Measurements from ENCODE around the gene FN3K.
"Not testable (repeated sequence)": the region's sequence is repeated elsewhere in the genome, so short reads cannot be mapped to it uniquely, and the experiment has no call there.

The FN3K gene

DNA sequence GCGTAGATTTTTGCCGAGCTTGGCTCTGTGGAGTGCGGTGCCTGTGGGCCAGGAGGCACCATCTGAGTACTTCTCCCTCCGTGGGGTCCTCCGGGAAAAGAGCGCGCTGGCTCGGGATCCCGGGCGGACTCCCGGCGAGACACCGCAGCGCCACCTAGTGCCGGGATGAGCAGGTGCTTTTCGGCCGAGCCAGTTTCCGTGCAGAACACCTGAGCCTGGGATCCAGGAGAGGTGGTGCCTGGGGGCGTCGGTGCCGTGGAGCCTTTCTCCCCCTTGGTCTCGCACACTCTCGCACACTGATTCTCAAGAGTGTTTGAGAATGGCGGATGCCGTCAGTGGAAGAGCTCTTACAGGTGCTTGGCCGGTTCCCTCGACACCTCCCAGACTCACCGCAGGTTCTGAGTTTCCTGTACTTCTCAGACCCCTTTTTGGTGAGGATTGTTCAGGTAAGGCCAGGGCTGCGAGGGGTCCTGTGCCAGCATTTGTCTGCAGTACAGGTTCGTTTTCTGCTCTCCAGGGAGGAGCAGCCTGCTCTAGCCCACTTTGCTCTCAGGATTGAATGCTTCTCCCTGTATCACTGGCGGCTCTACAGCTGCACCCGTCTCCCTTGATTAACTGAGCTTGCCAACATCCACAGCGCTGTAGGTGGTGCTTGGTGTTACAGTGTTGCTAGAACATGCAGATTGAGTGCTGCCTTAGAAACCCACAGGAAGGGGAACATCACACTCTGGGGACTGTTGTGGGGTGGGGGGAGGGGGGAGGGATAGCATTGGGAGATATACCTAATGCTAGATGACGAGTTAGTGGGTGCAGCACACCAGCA lies 39.8 kb downstream of the FN3K start:
- DNase-seq, result peak; percentile 58 to 68

DNA sequence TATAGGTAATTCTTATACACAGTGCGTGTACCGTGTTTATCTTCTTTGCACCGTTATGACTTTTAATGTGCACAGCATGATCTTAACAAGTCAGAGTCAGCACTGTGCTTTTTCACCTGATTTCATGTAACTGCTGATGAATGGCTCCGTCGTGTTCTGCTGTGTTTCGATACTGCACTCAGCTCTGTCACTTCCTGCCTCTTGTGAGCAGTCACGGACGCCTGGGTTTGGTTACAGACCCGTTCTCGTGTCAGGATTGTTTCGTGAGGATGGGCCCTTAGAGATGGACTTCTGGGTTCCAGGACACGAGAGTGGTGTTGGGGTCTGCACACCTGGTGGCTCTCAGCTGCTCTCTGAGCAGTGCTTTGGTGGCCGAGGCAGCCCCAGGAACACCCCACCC lies 41.0 kb downstream of the FN3K start:
- DNase-seq, result no peak

DNA sequence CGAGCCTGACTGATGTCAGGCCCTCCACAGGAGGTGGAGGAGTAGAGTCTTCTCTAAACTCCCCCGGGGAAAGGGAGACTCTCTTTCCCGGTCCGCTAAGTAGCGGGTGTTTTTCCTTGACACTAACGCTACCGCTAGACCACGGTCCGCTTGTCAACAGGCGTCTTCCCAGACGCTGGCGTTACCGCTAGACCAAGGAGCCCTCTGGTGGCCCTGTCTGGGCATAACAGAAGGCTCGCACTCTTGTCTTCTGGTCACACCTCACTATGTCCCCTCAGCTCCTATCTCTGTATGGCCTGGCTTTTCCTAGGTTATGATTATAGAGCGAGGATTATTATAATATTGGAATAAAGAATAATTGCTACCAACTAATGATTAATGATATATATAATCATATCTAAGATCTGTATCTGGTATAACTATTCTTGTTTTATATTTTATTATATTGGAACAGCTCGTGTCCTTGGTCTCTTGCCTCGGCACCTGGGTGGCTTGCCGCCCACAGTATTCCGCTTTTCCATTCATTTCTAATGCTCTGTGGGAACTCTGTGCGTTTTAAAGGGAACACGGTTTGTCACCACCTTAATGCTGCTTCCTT lies 42.5 kb downstream of the FN3K start:
- not testable (repeated sequence) for DNase-seq

DNA sequence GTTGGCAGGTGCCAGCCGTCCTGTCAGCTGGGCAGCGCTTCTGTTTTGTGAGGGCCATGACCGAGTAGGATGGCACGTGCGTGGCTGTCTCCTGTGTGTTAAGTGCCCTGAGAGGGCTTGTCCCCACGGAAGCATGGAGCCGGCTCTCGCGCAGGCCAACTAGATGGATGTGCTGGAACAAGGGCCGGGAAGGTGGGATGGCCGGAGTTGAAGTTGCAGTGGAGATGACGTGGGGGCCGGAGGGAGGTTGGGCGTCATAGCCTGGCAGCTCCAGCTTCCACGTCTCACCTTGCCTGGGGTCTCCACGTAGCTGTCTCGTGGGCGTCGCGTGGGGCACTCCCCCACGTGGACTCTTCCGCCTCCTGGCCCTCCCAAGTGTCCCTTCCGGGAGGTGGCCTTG lies 44.1 kb downstream of the FN3K start:
- DNase-seq, result no peak

DNA sequence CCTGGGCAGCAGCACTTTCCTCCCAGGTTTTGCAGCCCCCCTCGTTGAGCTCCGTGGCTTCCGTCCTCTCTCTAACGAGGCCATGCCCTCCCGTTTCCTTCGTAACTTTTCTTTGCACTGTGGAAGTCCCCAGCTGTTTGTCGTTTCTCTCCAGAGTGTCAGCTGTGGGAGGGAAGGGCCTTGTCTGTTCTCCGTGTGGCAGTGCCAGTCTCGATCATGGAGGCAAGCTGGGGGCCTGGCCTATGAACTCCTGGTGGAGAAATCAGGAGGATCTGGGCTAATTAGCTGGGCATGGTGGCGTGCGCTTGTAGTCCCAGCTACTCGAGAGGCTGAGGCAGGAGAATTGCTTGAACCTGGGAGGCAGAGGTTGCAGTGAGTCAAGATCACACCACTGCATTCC lies 44.8 kb downstream of the FN3K start:
- no peak for DNase-seq

DNA sequence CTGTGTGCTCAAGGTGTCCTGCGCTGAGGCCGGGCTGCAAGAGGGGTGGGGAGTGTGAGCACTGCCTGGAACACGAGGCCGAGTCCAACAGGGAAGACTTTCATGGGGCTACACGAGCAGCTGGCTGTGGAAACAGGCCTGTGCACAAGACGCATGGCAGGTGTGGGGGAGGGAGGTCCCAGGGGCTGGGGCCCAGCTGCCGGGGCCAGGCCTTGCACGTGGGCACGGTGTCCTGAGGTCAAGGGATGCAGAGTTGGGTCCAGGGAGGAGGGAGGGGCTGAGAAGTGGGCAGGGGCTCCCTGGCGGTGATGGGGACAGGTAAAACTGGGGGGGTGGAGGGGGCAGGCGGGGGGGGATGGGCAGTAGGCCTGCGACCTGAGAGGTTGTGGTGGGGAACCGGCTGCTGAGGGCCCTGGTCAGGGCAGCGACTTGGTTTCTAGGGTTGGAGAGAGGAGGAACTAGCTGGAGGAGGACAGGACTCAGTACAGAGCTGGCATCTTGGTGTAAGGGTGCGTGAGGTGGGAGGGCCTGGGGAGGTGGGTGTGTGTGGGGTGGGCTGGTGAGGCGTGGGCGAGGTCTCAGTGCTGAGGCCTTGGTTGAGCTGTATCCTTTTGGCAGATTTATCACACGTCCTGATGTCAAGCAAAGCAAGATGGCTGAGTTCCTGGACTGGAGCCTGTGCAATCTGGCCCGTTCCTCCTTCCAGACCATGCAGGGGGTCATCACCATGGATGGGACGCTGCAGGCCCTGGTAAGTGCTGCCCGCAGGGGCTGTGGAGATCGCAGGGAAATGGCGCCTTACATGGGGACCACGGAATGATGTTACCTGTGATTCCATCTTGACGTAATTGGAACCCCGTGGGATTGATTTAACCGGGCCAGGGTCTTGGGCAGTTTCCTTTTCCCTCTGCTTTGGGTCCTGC lies 45.8 kb downstream of the FN3K start:
- no peak for DNase-seq

DNA sequence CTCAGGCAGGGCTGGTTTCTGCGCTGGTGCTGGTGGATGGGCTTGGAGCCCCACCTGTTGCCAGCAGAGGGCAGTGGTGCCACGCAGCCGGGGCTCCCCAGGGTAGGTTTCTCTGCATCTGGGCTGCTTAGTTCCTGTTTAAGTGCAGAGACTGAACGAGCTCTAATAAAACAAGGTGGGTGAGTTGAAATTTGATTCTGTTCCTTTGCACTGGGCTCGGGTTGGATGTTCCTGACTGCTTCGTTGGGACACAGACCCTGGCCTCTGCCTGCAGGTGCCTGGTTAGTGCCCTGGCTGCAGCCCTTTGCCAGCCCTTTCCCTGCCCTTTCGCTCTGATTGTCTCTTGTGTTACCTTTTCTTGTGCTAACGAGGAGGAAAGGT lies 46.5 kb downstream of the FN3K start:
- peak; percentile 86 to 88 for DNase-seq

DNA sequence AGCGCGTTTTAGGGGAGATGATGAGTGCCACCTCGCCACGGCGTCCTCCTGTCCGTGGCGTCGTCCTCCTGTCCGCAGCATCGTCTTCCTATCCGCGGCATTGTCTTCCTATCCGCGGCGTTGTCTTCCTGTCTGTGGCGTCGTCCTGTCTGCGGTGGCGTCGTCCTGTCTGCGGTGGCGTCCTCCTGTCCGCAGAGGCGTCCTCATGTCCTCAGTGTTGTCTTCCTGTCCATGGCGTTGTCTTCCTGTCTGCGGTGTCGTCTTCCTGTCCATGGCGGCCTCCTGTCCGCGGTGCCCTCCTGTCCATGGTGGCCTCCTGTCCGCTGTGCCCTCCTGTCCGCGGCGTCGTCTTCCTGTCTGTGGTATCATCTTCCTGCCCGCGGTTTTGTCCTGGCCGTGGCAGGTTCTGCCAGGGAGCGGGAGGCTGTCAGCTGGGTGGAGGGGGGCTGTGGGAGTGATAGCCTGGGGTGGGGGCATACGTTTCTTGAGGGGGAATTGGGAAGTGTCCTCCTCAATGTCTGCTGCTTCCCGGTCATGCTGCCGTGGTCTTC lies 47.3 kb downstream of the FN3K start:
- DNase-seq, result no peak

DNA sequence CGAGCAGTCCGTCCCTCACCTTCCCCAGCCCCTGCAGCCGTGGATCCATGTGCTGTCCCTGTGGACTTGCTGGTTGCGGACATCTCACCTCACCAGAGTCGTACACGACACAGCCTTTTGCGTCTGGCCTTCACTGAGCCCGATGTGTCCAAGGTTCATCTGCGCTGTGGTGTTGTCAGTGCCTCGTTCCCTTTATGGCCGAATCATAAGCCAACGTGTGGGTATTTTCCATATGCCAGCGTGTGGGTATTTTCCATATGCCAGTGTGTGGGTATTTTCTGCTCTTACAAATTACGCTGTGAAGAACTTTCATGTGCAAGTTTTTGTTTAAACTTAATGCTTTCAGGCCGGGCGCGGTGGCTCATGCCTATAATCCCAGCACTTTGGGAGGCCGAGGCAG lies 48.1 kb downstream of the FN3K start:
- DNase-seq, result no peak

DNA sequence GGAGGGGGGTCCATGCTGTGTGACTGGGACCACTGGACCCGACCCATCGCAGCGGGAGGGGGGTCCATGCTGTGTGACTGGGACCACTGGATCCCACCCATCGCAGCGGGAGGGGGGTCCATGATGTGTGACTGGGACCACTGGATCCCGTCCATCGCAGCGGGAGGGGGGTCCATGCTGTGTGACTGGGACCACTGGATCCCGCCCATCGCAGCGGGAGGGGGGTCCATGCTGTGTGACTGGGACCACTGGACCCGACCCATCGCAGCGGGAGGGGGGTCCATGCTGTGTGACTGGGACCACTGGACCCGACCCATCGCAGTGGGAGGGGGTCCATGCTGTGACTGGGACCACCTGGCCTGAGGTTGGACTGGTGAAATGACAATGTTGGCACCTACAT lies 50.2 kb downstream of the FN3K start:
- not testable (repeated sequence) for DNase-seq

DNA sequence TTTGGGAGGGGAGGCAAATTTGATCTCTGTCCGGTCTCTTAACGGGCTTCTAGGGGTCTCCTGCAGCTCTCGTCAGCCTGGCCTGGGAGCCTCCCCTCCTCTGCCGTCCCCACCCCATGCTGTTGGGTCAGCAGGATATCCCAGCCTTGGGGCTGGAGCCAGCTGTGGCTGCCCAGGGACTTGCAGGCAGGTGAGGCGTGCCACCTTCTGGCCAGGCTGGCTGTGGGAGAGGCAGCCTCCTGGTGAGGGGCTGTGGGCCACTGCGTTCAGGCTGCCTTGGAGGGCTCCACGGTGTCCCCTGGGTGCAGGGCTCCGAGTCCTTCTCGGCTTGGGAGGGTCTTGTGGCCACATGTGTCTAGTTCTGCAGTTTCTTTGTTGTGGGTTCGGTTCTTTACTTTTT lies 51.0 kb downstream of the FN3K start:
- DNase-seq, result no peak

DNA sequence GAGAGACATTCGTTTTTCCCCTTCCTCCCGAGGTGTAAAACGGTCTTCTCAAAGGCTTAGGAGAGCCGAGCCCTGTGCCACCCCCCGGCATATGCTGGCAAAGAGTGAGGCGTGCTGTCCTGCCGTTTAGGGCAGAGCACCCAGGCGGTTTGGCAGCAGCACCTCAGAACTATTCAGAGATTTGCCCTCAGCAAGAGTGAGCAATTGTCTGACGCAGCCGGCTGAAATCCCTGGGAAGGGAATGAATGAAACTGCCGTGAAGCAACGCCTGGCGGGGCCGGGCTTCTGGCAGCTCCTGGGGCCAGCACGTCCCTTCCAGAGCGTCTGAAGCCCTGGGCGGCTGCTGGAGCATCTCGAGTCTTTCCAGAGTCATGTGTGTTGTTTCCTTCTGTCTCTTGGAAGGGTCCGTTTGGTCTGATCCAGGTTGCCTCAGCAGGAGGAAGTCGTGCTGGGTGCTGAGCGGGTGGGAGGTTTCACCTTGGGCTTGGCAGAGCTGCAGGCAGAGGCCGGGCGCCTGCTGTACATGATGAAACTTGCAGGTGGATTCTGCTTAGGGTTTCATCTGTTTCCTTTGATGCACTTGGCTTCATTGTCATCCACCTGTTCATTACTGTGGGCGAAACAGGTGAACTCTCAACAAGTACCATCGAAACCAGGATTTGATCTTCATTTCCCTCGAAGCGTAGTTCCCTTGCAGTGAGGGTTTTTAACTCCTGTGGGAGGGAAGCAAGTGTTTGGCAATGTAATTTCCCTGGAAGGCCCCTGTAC lies 51.9 kb downstream of the FN3K start:
- no peak for DNase-seq

DNA sequence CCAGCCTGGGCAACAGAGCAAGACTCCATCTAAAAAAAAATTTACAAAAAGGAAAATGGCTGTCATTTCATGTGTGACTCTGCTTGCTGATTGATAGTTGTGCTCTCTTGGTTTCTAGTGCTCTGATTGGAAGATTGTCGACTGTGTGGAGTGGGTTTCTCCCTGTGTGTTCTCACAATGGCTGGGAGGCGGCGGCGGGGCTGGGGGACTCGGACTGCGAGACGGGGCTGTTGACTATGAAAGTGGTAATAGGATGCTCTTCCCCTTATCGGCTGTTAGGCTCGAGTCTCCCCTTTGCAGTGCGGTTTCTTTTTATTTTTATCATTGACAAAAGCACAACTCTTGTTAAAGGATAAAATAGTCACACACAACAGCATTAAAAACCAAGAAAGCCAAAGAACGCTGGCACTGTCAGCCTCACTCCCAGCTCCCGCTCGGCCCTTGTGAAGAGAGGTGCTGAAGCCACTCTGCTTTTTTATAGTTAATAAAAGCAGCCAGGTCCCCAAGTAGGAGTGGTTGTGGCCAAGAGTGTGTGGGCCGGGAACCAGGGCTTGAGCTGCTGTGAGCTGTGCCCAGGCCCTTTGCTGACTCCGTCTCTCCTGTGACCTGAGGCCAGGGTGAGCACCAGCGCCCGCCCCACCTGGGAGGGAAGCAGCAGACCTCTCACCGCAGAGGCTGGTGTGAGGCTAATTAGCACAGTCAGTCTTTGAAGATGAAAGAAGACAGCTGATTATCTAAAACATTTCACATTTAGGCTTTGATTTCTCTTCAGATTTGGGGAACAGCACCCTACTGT lies 53.0 kb downstream of the FN3K start:
- no peak for DNase-seq

DNA sequence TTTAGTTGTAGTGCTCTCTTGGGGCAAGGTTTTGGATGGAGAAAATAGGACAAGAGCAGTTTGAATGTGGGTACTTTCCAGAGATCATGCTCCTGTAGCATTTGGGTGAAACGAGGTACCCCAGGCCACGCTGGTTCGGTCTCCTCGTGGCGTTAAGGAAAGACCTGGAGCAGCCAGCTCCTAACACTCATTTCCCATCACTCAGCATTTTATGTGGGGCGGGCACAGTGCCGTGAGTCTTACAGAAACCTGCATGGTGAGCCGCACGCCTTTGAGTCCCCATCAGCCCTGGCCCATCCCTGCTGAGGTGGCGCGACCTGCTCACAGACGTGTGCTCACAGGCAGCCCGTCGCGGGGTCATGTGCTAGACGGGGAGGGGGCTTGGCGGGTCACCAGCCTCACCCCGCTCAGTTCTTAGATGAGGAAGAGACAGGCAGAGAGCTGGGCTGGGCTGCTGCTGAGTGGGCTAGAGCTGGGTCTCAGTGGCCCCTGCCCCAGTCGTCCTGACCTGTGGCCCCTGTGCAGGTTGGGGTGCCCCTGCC lies 53.7 kb downstream of the FN3K start:
- no peak for DNase-seq

DNA sequence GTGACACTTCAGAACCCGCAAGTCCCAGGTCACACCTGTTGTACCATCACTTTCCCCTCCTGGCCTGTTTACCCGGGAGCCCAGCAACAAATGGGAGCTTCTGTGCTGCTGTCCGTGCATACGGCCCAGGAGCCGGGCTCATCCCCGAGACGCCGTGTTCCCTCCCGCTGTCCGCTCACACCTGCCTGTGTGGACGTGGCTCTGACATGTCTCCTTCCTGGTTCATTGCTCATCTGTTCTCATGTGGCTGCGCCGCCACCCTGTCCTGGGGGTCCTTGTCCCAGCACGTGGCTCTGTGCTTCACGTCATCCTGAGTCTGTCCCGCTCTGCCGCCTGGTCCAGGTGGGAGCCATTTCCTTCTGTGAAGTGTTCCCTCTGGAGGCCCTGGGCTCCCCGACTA lies 54.4 kb downstream of the FN3K start:
- DNase-seq, result no peak

DNA sequence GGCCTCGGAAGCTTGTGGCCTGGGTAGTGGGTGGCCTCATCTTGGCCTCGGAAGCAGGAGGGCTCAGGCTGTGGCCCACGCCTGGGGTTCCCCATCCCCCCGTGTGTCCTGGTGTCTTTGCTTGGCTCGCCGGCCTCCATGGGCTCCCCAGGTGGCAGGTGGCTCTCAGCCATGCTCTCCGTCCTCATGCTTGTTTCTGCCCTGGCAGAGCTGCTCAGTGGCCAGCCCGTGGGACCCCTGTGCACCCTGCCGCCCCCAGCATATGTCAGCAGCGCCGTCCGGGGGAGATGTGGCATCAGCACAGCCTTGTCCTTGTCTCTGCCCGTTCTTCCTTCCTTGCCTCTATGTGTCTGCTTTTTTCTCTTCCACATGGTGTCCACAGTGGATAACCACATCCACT lies 55.0 kb downstream of the FN3K start:
- no peak for DNase-seq

DNA sequence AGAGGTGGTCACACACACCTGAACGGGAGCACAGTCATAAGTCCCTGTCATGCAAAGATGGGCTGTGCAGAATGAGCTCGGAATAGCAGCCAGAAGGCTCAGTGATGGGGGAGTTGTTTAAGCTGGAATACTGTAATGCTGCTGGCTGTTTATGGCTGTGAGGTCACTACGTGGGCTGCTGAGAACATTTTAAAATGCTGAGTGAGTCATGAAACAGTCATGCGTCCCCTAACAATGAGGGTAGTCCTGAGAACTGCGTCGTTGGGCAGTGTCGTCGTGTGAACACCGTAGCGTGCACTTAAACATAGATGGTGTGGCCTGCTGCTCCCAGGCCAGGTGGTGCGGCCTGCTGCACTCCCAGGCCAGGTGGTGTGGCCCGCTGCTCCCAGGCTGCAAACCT lies 56.1 kb downstream of the FN3K start:
- no peak for DNase-seq

DNA sequence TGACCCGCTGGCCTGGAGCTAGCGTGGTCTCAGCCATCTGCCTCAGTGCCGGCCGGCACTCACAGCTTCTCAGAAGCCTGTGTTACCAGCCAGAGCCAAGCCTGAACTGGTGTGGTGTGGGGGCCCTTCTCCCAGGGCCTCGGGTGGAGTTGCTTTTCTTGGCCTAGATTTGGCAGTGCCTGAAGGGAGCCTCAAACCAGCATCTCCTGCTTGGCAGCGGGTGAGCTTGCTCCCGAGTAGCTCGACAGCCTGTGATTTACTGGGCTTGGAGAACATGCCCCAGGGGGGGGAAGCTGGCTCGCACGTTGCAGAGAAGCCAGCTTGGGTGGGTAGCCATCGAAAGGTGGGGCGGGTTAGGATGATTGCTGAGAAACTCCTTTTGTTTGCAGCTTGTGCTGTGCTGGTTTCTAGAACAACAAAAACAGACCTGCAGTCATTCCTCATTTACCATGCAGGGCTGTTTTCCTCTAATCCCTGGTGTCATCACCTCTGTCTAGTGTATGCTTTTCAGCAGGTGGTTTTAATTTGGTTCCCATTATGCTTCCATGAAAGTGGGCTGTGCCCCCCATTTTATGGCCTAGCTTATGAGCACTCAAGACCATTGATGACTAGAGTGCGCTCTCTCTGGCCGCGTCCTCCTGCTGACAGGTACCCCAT lies 58.7 kb downstream of the FN3K start:
- DNase-seq, result no peak

DNA sequence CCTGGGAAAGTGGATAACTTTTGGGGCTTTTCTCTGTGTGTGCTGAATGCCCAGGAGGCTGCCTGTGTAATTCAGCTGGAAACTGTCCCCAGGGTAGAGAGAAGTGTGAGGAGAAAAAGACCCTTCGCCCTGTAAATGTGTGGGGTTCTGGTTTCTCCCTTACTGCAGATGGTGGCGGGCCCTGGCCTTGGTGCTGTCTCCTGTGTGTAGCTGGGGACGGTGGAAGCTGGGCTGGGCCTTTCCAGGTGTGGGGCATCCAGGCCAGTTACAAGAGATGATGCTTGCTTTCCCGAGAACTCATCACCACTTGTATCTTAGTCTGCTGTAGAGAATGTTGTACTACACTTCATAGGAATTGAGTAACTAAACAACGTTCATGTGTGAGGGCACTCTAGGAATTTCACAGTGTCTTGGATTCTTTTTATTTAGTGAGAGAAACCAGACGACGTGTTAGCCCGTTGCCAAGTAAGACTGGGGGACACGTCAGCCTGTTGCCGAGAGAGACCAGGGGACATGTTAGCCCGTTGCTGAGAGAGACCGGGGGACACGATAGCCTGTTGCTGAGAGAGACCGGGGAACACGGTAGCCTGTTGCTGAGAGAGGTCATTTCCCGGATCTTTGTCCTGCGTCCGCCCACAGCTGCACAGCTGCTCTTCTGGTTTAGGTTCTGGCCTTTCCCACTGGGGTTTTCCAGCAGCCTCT lies 59.5 kb downstream of the FN3K start:
- DNase-seq, result no peak

DNA sequence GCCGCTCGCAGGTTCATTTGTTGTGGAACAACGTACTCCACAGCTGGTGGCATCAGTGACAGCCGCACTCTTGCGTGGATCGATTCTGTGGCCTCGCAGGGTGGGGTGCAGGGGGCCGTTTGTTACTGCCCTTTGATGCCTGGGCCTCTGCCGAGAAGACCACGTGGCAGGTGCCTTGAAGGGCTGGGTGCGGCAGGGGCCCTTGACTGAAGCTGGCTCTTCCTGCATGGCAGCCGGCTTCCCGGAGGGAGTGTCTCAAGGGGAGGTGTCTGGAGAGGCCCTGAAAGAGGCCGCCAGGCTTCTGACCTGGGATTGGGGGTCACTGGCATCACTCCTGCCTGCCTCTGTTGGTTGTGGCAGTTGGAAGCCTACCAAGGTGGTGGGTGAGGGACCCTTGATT lies 60.2 kb downstream of the FN3K start:
- no peak for DNase-seq

Measured in activated T-cell treated with anti-CD3 and anti-CD28 coated beads, Interleukin-2, amount 50 U/mL, for 48 hours (primary cell).